ENCODE results near the gene RRAS2.

Gene RRAS2

DNA sequence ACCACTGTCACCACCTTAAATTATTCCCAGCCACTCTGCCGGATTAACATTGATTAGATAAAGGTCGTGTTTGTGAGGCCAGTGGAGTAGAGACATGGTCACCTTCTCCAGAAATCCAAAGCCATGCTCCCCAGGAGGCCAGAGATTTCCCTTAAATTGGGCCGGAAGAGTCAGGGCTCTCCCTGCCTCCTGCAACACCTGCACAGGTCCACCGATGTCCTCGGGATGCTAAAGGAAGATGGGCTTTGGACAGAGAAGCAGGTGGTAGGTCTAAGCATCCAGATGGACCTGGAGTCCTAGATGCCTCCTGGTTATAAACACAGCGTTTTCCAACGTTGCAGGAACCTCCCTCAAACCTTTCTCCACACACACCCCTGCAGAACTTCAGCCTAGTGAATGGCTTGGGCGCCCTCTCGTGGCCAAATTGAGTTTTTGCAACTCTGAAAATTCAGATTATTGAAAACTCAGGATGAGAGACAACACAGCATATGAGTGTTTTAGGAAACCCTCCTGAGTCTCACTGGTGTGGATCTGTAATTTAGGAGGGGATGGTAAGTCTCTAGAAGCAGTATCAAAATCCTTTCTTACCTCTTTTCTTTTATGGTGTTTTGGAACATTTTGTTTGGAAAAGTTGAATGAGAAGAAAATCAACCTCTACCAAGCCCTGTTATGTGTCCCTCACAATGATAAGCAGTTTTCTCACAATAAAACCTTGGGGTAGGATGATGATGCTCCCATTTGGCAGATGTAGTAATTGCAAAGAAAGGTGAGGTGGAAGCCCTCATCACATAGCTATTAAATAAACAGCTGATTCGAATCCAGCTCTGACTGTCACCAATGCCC lies 109.6 kb downstream of the RRAS2 start:
- no peaks in the 10 kb centered on the region for H3K27me3 ChIP-seq (replicated peaks)
- TF ChIP-seq CTCF (IDR thresholded peaks at IDR 0.05; ENCODE audit: low read depth, low read length, missing control alignments) = peak; percentile 85
- peak; percentile 27 for DNase-seq
- in situ Hi-C loops (cut with HindIII; ENCODE audit: low pct_ligation_motif_present, low sequenced_read_pairs) = no loop called here
- H3K4me3 ChIP-seq (ENCODE audit: low read depth, low read length) = no peak overlapping the region
- no peak overlapping the region for H3K27ac ChIP-seq
- no peaks in the 10 kb centered on the region for H3K36me3 ChIP-seq (replicated peaks)

- no peaks in the 10 kb centered on the region for H3K36me3 ChIP-seq (replicated peaks)
- no peak overlapping the region for H3K4me3 ChIP-seq (ENCODE audit: low read depth, low read length)
- H3K27ac ChIP-seq = no peak overlapping the region
- peak; percentile 23 for TF ChIP-seq CTCF (IDR thresholded peaks at IDR 0.05; ENCODE audit: low read depth, low read length, missing control alignments)
- H3K27me3 ChIP-seq (replicated peaks) = no peaks in the 10 kb centered on the region
- no peak for DNase-seq
- in situ Hi-C loops (cut with HindIII; ENCODE audit: low pct_ligation_motif_present, low sequenced_read_pairs) = no loop called here
Observed at GRCh38 chr11:14248580-14248981, 110.4 kb downstream of the RRAS2 start.

- H3K27ac ChIP-seq = no peak overlapping the region
- H3K4me3 ChIP-seq (ENCODE audit: low read depth, low read length) = no peak overlapping the region
- in situ Hi-C loops (cut with HindIII; ENCODE audit: low pct_ligation_motif_present, low sequenced_read_pairs) = no loop called here
- no peaks in the 10 kb centered on the region for H3K36me3 ChIP-seq (replicated peaks)
- no peak for DNase-seq
- H3K27me3 ChIP-seq (replicated peaks) = no peaks in the 10 kb centered on the region
- TF ChIP-seq CTCF (IDR thresholded peaks at IDR 0.05; ENCODE audit: low read depth, low read length, missing control alignments) = no peak
Observed at GRCh38 chr11:14245444-14245843, 113.5 kb downstream of the RRAS2 start.

GRCh38 chr11:14244926-14245325 lies 114.1 kb downstream of the RRAS2 start:
- Histone ChIP-seq H3K27me3 (replicated peaks) (no peaks in the 10 kb centered on the region), H3K4me3 (ENCODE audit: low read depth, low read length) (no peak overlapping the region), H3K27ac (no peak overlapping the region), H3K36me3 (replicated peaks) (no peaks in the 10 kb centered on the region)
- DNase-seq = no peak
- TF ChIP-seq CTCF (IDR thresholded peaks at IDR 0.05; ENCODE audit: low read depth, low read length, missing control alignments) = no peak
- in situ Hi-C loops (cut with HindIII; ENCODE audit: low pct_ligation_motif_present, low sequenced_read_pairs) = no loop called here

- no peaks in the 10 kb centered on the region for H3K36me3 ChIP-seq (replicated peaks)
- no peak for DNase-seq
- TF ChIP-seq CTCF (IDR thresholded peaks at IDR 0.05; ENCODE audit: low read depth, low read length, missing control alignments) = no peak
- no peak overlapping the region for H3K27ac ChIP-seq
- H3K27me3 ChIP-seq (replicated peaks) = no peaks in the 10 kb centered on the region
- no peak overlapping the region for H3K4me3 ChIP-seq (ENCODE audit: low read depth, low read length)
- in situ Hi-C loops (cut with HindIII; ENCODE audit: low pct_ligation_motif_present, low sequenced_read_pairs) = no loop called here
Observed at GRCh38 chr11:14242733-14243132, 116.2 kb downstream of the RRAS2 start.

DNA sequence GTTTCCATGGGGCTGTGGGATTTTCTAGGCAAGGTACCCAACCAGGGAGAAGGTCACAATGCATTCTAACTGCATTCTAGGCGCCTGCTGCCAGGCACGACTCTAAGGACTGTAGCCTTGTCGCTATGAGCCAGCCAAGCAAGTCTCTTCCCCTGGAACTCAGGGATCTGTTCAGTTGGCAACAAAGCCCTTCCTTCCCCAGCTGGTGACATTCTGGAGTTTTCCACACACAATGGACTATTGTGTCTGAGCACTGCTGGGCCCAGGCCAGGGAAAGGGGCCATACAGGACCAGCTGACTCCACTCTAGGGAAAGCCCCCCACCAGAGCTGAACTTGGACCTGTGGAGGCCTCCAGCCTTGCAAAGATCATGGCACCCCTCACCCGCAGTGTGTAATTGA lies 116.8 kb downstream of the RRAS2 start:
- Histone ChIP-seq H3K27me3 (replicated peaks) (no peaks in the 10 kb centered on the region), H3K4me3 (ENCODE audit: low read depth, low read length) (no peak overlapping the region), H3K27ac (no peak overlapping the region), H3K36me3 (replicated peaks) (no peaks in the 10 kb centered on the region)
- in situ Hi-C loops (cut with HindIII; ENCODE audit: low pct_ligation_motif_present, low sequenced_read_pairs) = no loop called here
- TF ChIP-seq CTCF (IDR thresholded peaks at IDR 0.05; ENCODE audit: low read depth, low read length, missing control alignments) = no peak
- DNase-seq = no peak
